HG03342 (cell line): Measurements from ENCODE around the gene COL8A2.

Experiments
- ATAC-seq: cut with Tn5 transposase; IDR thresholded peaks from one replicate; pipeline ENCODE4 v1.9.1; 2021; ENCODE audit warnings: mild to moderate bottlenecking, moderate library complexity; ENCODE audit not compliant: unreplicated experiment

The COL8A2 gene

DNA sequence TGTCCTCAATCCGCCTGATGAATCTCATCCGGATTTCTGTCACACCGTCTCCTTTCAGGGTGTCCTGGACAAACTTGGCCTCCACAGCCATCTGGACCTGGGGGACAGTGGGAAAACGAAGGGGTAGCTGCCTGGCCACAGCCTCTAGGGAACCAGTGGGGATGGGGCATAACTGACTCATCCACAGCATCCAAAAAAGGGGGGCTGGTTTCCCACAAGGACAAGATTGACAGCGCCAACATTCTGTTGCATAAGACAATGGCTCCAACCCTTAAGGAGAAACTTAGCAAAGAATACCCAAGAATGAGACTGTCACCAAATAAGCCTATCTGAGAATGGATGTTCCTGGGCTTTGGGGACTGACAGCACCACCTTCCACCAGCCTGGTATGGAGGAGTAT lies 12.2 kb upstream of the COL8A2 start:
- no peak for ATAC-seq

DNA sequence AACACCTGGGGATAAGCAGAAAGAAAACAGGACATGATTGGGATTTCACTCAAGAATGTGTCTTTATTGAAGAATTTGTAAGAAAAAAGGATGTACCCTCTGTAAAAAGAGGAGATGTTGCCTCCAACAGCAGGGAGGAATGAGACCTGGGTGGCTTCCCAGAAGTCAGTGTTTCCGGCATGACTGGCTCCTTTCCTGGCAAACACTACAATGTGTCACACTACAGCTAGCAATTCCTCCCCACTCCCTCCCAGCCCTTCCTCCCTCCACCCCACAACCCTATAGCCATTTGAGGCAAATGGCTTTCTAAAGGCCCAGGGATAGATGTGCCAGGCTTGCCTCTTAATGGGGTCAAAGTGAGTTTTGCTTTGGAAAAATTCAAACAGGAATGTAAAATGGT lies 11.5 kb upstream of the COL8A2 start:
- ATAC-seq: no peak

DNA sequence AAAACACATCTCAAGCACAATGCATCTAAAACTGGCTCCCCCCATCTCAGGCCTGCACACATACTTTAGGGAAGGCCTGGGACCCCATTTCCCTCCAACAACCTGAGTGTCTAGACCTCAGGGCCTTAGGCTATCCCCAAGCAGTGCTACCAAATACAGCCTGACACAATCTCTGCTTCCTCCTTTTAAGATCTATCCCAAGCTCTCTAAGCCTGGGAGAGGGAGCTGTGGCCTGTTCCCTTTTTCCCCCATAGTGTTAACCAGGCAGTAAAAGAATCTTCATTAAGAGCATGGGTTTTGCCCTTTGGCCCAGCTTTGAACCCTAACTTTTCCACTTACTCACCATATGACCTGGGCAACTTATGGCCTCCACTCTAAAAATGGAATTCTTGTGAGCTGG lies 10.8 kb upstream of the COL8A2 start:
- no peak for ATAC-seq

DNA sequence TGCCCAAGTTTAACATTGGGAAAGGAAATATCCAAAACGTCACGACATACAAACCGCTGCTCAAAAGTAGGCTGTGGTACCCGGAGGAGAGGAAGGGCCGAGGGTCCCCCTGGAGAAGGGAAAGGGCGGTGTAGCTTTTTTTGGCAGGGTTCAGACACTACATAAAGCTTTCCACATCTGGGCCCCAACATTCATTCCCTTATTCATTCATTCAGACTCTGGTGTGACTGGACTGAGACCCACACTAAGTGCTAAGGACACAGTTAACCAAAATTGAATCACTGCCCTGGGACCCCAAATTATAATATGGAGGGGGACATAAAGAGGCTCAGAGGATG lies 10.3 kb upstream of the COL8A2 start:
- ATAC-seq: no peak

DNA sequence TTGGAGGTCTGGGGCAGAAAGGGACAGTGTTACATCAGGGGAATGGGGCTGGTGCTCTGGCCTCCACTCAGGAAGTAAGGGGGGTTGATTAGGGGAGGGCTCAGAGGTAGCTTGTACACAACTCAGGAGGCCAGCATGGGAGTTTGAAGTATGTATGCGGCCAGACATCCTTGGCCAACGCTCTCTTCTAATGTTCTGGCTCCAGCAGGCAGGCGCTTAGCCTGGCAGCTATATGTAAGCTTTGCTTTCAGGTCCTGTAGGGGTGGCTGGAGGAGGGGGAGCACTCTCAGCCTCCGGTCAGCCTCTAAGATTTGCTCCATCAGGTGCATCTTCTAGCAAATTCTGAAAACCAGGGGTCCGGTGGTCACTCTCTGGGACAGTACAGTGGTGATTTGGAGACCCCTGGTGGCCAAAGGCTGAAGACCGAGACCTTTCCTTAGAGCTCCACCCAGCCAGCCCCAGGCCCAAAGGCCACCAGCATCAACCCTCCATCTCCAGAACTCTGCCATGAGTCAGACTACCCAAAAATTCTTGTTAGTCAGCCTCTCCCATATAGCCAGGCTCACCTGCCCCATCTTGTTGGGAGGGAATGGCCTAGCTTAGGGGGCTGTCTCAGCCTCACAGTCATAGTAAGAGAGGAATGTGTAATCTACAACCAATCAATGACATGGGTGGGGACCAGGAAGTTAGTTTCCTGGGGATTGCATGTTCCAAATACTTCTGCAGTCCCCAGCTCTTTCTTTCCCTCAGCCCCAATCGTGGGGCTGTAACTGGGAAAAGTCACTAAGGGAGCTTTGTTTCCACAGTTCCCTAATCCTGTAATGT lies 9.7 kb upstream of the COL8A2 start:
- no peak for ATAC-seq

DNA sequence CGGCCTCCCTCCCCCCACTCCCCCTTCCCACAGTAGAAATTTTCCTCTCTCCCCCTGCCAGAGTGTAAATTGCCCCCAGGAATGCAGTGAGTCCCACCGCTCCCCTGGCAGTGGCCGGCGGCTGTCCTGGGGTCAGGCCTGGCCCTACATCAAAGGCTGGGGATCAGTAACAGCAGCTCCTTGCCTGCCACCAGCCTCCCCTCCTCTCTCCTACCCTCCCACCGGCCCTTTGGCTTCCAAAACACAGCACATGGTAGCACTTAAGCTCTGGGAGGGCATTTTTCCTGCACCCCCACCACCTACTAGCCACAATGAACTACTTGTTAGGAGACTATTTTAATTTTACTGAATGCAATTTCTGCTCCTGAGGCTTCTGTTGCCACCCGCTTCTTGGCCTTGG lies 9.0 kb upstream of the COL8A2 start:
- ATAC-seq: no peak

DNA sequence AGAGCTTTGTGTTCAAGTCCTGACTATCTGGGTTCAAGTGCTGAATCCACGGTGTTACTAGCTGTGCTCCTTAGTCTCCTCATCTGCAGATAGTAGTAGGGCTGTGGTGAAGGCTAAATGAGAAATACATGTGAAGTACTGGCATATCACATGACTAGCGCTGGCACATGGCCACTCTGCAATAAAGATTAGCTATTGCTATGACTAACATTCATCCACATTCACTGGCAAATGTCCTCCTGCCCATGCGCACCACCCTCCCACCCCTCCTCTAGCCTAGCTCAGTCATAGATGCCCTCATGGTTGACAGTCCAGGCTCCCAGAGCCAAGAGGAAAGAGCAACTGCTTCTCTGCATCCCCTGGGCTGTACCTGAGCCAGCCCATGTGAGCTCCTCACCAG lies 8.5 kb upstream of the COL8A2 start:
- no peak for ATAC-seq

DNA sequence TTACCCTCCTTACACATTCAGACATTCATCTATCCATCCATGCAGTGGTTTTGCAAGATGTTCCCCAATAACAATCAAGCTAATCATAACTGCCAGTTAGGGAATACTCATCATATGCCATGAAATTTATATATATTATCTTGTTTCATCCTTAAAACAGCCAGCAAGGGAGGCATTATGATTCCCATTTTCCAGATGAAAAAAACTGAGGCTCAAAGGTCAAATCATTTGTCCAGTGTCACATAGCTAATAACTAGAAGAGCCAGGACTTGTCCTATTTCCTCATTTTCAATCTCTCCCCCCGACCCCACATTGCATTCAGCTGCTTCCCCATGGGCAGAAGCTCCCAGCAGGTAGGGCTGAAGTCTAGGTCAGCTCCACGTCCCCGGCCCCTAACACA lies 7.0 kb upstream of the COL8A2 start:
- no peak for ATAC-seq

DNA sequence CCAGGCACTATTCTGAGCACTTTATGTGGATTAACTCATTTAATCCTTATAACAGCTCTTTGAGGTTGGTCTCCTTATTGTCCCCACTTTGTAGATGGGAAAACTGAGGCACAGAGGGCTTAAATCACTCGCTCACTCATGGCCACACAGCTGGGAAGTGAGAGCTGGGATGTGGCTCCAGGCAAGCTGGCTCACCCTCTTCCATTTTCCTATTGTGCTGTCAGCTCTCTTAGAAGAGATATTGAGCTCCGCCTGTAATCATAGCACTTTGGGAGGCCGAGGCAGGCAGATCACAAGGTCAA lies 3.8 kb upstream of the COL8A2 start:
- ATAC-seq: no peak

DNA sequence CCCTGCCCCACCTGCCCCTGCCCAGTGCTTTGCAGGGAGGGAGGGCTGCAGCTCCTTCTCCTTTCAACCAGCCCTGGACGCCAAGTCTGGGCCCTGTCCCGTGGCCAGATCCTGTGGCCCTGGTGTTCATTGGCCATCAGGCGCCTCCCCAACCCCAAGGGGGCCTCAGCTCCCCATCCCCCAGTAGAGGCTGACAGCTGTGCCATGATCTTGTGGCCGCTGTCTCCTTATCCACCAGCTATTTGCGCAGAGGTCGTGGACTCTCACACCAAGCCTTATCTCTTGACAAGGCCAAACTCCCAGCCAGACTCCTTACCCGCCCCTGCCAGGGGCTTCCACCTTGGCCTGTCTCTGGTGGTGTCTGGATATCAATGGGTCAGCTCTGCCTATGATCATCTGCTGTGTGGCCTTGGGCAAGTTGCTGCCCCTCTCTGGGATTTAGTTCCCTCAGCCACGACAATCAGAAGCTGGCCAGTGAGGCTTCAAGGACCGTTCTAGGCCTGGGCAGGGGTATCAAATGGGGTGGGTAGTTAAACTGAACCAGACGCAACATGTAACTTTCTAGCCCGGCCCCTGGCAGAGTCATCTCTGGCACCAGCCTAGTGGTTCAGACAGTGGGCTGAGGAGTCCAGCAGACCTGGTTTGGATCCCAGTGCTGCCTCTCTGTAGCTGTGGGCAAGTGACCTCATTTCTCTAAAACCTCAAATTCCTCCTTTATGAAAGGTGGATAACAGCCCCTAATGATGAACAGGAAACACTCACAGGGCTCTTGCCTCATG lies 3.3 kb upstream of the COL8A2 start:
- ATAC-seq: no peak

DNA sequence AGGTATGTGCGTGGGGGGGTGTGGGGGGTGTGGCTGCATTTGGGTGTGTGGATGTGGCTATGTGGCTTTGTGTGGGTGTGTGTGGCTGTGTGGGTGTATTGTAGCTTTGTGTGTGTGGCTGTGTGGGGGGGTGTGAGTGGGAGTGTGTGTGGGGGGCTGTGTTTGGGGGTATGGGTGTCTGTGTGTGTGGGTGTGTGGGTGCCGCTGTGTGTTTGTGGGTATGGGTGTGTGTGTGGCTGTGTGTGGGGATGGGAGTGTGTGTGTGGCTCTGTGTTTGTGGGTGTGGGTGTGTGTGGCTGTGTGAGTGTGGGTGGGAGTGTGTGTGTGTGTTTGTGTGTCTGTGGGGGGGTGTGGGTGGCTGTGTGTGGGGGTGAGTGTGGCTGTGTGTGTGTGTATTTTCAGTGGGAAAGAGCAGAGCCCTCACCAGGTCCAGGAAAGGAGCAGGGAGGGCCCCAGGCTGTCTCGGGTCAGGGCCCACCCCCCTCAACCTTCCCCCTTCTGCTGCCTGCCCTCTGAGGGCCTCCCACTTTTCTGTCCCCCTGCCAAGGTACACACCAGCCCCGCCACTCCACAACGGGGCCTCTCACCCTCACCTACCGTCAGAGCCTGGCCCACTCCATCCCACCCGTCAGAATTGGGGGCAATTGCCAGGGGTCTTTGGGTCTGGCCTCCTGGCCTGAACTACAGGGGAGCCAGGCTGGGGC lies 1.9 kb upstream of the COL8A2 start:
- no peak for ATAC-seq

DNA sequence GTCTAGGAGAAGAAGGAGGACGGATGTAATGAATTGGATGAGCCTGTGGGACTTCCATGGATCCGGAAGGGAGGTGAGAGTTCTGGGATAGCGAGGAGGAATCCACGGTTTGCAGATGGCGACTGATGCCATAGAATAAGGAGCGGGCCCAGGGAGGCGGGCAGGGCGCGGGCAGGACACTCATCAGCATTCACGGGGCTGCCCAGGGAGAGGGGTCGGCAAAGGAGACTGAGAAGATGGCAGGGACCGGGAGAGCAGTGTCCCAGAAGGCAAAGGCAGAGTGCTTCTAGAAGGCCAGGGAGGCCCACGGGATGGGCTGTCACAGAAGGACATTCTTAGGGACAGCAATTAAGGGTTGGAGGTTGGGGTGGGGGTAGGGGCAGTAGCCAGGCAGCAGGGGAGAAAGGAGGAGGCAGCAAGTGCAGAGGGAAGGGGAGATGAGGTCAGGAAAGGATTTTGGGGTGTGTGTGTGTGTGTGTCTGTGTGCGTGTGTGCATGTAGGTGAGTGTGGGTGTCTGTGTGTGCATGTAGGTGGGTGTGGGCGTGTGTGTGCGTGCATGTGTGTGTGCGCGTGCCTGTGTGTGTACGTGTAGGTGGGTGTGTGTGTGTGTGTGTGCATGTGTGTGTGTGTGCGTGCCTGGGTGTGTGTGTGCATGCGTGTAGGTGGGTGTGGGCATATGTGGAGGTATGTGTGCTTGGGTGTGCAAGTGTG lies 1.1 kb upstream of the COL8A2 start:
- ATAC-seq: no peak

DNA sequence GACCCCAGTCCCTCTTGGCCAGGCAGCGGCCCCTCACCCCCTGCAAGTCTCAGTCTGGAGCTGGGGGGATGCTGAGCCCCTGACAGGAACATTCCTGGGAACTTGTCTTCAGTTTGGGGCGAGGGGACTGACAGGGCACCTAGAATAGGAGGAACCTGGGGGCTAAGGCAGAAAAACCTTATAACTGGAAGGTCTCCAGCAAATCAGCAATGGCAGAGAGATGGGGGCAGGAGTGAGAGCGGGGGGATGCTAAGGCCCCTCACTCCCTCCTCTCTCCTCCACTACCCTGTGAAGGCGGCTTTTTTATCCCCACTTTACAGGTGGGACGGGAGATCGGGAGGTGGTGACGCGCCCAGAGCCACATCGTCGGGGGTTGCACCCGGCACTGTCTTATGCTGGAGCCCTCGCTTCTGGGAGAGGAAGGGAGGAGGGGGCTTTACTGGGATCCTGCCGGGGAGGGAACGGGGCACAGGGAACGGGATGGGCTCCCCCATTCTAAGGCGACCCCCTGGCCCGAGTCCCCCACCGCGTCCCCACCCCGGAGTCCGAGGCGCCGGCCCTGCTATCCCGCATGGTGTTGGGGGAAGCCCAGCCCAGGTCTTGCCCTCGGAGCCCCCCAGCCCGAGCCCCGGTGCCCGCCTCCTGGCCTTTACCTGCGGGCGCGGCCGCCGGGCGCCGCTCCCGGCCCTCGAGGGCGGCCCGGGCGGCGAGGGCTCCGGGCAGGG lies 456 bp downstream of the COL8A2 start:
- ATAC-seq: no peak

DNA sequence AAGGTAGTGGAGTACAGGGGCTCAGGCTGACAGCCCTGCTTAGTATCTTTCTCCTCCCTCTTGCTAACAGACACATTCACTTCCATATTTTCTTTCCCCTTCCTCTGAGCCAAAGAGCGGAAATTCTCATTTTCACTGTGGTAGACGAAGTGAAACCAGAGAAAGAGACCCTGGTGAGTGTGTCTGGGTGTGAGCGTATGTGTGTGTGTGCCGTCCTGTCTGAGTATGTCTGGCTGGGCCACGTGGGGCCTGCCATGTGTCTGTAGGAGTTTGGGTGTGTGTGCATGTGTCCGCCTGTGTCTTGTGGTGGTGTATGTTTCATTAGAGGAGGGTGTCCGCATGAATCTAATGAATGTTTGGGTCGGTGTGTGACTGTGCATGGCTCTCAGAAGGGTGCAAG lies 1.7 kb downstream of the COL8A2 start:
- no peak for ATAC-seq

DNA sequence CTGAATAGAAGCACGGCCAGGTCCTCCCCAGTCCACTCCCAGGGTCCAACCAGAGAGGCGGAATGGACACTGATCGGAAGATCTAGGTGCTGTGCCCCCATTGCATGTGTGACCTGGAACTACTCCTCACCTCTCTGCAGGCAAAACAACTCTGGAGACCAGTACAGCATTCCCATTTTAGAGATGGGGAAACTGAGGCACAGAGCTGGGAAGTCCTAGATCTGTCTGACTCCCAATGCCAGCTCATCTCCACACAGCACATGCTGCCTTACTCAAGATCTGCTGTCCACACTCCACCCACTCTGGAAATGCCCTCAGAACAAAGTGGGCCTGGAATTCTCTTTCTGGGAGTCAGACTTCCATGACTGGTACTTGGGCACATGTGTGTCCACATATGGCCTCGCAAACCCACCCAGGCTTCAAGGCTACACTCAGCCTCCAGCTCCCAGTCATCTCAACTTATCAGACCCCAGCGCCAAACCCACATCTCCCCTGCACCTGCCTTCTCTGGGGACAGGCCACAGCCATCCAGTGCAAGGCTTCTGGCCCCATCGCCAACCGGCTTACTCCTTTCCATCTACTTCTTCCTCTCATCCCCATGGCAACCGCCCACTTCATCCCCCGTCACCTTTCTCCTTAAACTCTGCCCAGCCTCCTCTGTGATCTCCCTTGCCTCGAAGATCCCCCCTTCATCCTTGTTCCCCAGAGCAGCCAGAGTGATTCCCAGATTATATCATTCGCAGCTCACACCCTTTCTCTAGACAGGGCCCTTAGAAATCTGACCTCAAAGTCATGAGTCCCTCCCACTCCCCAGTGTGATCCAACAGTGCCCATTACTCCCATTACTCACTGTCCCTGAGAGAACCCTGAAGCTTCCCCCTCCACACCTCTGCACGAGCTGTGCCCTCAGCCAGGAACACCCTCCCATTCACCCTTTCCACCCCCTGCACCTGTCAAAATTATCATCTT lies 2.7 kb downstream of the COL8A2 start:
- ATAC-seq: no peak

DNA sequence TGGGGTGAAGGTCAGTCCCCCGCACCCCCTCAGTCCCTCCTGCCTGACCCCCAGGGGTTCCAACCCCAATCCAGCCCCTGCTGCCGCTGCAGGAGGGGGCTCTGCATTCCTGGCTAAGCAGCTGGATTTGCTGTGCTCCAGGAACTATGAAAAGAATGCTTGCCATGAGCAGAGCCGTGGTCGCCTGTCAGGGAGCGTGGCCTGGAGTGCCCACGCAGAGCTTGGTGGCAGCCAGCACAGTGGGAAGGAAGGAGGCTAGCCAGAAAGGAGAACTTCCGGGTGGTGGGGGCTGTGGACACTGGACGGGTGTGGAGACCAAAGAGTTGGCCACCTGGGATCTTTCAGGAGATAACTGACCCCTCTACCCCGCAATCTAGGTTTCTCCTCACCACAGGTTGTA lies 5.6 kb downstream of the COL8A2 start:
- ATAC-seq: no peak

DNA sequence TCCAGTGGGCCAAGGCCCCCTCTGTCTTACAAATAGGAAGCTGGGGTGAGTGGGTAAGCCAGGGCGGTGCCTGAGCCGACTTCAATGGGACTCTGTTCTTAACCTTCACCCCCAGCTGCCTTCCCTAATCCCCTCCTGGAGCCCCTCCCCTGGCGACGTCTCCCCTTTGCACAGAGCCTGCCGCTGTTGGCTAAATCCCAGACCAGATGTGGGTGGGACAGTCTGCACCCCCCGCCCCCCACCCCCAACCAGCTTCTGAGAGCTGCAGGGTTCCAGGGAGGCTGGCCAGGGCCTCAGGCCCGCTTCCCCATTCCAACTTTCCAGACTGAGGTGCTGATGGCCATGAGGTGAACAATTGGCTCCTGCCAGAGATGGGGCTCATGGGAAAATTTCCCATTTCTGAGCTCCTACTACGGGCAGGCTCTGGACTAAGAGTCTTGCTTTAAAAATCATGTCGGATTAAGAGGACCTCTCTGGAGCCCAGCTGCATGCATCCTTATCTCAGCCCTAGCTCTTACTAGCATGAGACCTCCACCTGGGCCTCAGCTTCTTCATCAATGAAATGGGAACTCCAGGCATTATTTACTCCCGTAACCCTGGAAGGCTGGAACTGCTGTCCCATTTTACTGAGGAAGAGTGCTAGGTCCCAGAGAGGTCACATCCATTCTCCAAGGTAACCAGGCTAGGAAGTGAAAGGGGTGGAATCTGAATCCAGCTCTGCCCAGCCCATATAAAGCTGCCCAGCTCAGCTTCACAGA lies 6.4 kb downstream of the COL8A2 start:
- no peak for ATAC-seq

DNA sequence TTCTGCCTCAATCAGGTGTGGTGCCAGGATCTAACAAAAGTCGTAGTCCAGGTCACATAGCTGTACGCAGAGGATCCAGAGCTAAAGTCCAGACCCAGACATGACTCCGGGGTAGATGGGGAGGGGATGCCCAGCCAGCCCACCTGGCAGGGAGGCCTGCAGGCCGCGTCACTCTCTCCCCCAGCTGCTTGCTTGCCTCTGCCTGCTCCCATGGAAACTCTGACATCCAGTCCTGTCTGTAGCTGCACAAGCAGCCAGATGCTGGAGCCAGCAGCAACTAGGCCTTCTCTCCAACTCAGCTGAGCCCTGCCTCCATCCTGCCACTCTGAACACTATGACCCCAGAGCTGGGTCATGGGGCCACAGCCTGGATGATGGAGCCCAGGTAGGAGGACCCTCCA lies 8.1 kb downstream of the COL8A2 start:
- ATAC-seq: no peak

DNA sequence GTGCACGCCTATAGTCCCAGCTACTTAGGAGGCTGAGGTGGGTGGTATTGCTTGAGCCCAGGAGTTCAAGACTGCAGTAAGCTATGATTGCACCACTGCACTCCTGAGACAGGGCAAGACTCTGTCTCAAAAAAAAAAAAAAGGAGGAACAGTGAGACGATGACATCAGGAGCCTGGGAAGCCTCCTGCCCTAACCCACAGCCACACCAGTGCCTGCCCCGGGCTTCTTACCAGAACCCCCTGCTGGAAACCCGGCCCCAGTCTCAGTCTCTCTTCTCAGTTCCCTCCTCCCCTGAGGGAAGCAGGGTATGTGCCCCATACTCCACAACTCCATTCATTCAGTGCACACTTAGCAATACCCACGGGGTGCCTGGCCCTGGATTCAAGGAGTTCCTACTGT lies 9.1 kb downstream of the COL8A2 start:
- ATAC-seq: no peak
